ENCODE data around the gene ANKRD62.

ANKRD62 gene

DNA sequence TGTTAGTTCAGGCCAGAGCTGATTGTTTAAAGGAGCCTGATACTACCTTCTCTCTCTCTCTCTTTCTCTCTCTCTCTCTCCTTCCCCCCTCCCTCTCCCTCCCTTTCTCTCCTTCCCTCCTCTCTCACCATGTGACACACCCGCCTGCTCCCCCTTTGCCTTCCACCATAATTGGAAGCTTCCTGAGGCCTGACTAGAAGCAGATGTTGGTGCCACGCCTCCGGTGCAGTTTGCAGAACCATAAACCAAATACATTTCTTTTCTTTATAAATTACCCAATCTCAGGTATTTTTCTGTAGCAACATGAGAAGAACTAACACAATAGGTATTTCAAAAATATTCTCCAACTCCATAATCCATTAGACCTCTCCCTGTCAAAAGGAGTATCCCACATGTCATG is 62.4 kb downstream of the ANKRD62 start:
- Histone ChIP-seq H2AFZ (ENCODE audit: low read length) (no peak overlapping the region), H3K27ac (ENCODE audit: low read length) (no peak overlapping the region), H3K4me3 (ENCODE audit: low read length) (no peak overlapping the region), H3K4me2 (ENCODE audit: low read depth, low read length) (no peak overlapping the region), H4K20me1 (ENCODE audit: insufficient read depth, low read length) (no peaks in the 10 kb centered on the region), H3K9me2 (replicated peaks; ENCODE audit: insufficient read depth, low read length) (no peaks in the 10 kb centered on the region), H3K36me3 (replicated peaks; ENCODE audit: insufficient read depth, low read length) (no peaks in the 10 kb centered on the region), H3F3A (ENCODE audit: insufficient read depth, low read length) (no peaks in the 10 kb centered on the region), H3K4me1 (ENCODE audit: low read length) (no peaks in the 10 kb centered on the region), H3K79me2 (ENCODE audit: low read length) (no peaks in the 10 kb centered on the region), H3K27me3 (replicated peaks; ENCODE audit: insufficient read depth, low read length) (no peaks in the 10 kb centered on the region), H3K9ac (ENCODE audit: low read length) (no peak overlapping the region), H3K9me3 (replicated peaks; ENCODE audit: insufficient read depth, low read length) (no peaks in the 10 kb centered on the region)
- TF ChIP-seq EZH2 (optimal IDR thresholded peaks at IDR 0.05; ENCODE audit: low read depth, low read length) (no peak), EZH2phosphoT487 (IDR thresholded peaks at IDR 0.05; ENCODE audit: low read length) (no peak)
- TF ChIP-seq, protein P1, sequence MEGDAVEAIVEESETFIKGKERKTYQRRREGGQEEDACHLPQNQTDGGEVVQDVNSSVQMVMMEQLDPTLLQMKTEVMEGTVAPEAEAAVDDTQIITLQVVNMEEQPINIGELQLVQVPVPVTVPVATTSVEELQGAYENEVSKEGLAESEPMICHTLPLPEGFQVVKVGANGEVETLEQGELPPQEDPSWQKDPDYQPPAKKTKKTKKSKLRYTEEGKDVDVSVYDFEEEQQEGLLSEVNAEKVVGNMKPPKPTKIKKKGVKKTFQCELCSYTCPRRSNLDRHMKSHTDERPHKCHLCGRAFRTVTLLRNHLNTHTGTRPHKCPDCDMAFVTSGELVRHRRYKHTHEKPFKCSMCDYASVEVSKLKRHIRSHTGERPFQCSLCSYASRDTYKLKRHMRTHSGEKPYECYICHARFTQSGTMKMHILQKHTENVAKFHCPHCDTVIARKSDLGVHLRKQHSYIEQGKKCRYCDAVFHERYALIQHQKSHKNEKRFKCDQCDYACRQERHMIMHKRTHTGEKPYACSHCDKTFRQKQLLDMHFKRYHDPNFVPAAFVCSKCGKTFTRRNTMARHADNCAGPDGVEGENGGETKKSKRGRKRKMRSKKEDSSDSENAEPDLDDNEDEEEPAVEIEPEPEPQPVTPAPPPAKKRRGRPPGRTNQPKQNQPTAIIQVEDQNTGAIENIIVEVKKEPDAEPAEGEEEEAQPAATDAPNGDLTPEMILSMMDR (IDR thresholded peaks at IDR 0.05; ENCODE audit: low read length) = no peak
- no peak for DNase-seq

DNA sequence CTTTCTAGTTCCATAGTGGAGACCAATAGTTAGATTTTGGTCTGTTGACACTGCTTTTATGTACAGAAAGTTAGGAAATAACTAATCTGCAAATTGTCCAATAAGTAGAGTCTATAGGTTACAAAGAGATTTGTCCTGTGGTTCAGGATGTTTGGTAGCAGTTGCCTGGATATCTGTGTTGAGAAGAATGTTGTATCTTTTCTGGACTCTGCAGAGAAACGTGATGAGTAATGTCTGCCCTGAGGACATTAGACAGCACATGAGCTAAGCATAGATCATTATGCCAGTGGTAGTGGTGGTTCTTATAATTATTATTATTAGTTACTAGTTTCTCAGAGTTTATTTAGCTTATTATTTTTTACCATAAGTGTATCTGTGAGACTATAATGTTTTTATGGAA is 65.8 kb downstream of the ANKRD62 start:
- no peak overlapping the region for H3K9ac ChIP-seq (ENCODE audit: low read length)
- no peak for DNase-seq
- H3K9me2 ChIP-seq (replicated peaks; ENCODE audit: insufficient read depth, low read length) = no peaks in the 10 kb centered on the region

GRCh38 chr18:12162786-12163185 is 69.1 kb downstream of the ANKRD62 start:
- TF ChIP-seq EZH2phosphoT487 (IDR thresholded peaks at IDR 0.05; ENCODE audit: low read length) (no peak), EZH2 (optimal IDR thresholded peaks at IDR 0.05; ENCODE audit: low read depth, low read length) (no peak)
- TF ChIP-seq, protein P1 (IDR thresholded peaks at IDR 0.05; ENCODE audit: low read length) = no peak
- no peaks in the 10 kb centered on the region for H3K9me2 ChIP-seq (replicated peaks; ENCODE audit: insufficient read depth, low read length)
- no peaks in the 10 kb centered on the region for H3K79me2 ChIP-seq (ENCODE audit: low read length)

More for the DNA sequence above, 65.8 kb downstream of the ANKRD62 start:
- Histone ChIP-seq H3K4me1 (ENCODE audit: low read length) (no peaks in the 10 kb centered on the region), H3K79me2 (ENCODE audit: low read length) (no peaks in the 10 kb centered on the region), H4K20me1 (ENCODE audit: insufficient read depth, low read length) (no peaks in the 10 kb centered on the region), H2AFZ (ENCODE audit: low read length) (no peak overlapping the region), H3F3A (ENCODE audit: insufficient read depth, low read length) (no peaks in the 10 kb centered on the region), H3K27me3 (replicated peaks; ENCODE audit: insufficient read depth, low read length) (no peaks in the 10 kb centered on the region), H3K27ac (ENCODE audit: low read length) (no peak overlapping the region), H3K36me3 (replicated peaks; ENCODE audit: insufficient read depth, low read length) (no peaks in the 10 kb centered on the region), H3K9me3 (replicated peaks; ENCODE audit: insufficient read depth, low read length) (no peaks in the 10 kb centered on the region), H3K4me2 (ENCODE audit: low read depth, low read length) (no peak overlapping the region), H3K4me3 (ENCODE audit: low read length) (no peak overlapping the region)
- TF ChIP-seq, protein P1 (IDR thresholded peaks at IDR 0.05; ENCODE audit: low read length) = no peak
- TF ChIP-seq EZH2phosphoT487 (IDR thresholded peaks at IDR 0.05; ENCODE audit: low read length) = no peak
- no peak for TF ChIP-seq EZH2 (optimal IDR thresholded peaks at IDR 0.05; ENCODE audit: low read depth, low read length)

More at GRCh38 chr18:12162786-12163185, 69.1 kb downstream of the ANKRD62 start:
- H4K20me1 ChIP-seq (ENCODE audit: insufficient read depth, low read length) = no peaks in the 10 kb centered on the region
- no peak overlapping the region for H3K9ac ChIP-seq (ENCODE audit: low read length)
- no peak overlapping the region for H3K4me3 ChIP-seq (ENCODE audit: low read length)
- no peak overlapping the region for H2AFZ ChIP-seq (ENCODE audit: low read length)
- no peaks in the 10 kb centered on the region for H3K9me3 ChIP-seq (replicated peaks; ENCODE audit: insufficient read depth, low read length)
- no peaks in the 10 kb centered on the region for H3K36me3 ChIP-seq (replicated peaks; ENCODE audit: insufficient read depth, low read length)
- H3K27ac ChIP-seq (ENCODE audit: low read length) = no peak overlapping the region
- H3K27me3 ChIP-seq (replicated peaks; ENCODE audit: insufficient read depth, low read length) = no peaks in the 10 kb centered on the region
- H3F3A ChIP-seq (ENCODE audit: insufficient read depth, low read length) = no peaks in the 10 kb centered on the region
- DNase-seq = no peak
- no peak overlapping the region for H3K4me2 ChIP-seq (ENCODE audit: low read depth, low read length)
- H3K4me1 ChIP-seq (ENCODE audit: low read length) = no peaks in the 10 kb centered on the region

Data from MM.1S (cell line).